HepG2 (cell line): ENCODE results near the gene ROBO2. TPM values are rescaled to one million over a fixed set of nuclear protein-coding genes. Genes with fewer than 3 reads are reported as not detected.

Experiments used
- ATAC-seq: fragments of 200-7000 bp; cut with Tn5 transposase; 3 replicates; pipeline ENCODE4 v1.9.1; 2020; ENCODE audit warnings: mild to moderate bottlenecking, moderate library complexity
- BruUV-seq: library from RNA; stranded (reverse); fragments of 400-500 nt; replicated peaks from 2 replicates; lab custom pipeline; 2021; lab: Mats Ljungman, UMichigan
- CTCF ChIA-PET: fragments of 300-600 bp; formaldehyde crosslinking; extraction: SDS; loops from one replicate; lab custom pipeline; 2021; ENCODE audit warnings: low total read pairs, inconsistent platforms, low intra/inter-chr PET ratio; lab: Yijun Ruan, JAX
- POLR2A ChIA-PET: fragments of 350-600 bp; sonication (Branson Sonifier 250); formaldehyde crosslinking; loops from one replicate; lab custom pipeline; 2020; ENCODE audit warnings: antibody characterized with exemption, inconsistent platforms; lab: Yijun Ruan, JAX
- DNase-seq: peaks from one replicate; pipeline ENCODE4 v3.0.0-alpha.2; 2015; ENCODE audit warnings: low spot score
- FAIRE-seq: peaks from 3 replicates; lab custom pipeline; 2011; peaks lifted over from hg19 to GRCh38; lab: Jason Lieb, UNC
- H2AFZ ChIP-seq: one replicate; pipeline ENCODE4 v1.6.1; 2011; ENCODE audit warnings: low read length, inconsistent platforms
- H3K27ac ChIP-seq: fragments of 300-600 bp; 3 replicates; pipeline ENCODE4 v1.8.0; 2011; ENCODE audit warnings: mixed run types, mild to moderate bottlenecking, mixed read lengths, low read length, inconsistent platforms; ENCODE audit not compliant: insufficient read depth; ENCODE audit errors: extremely low read length
- H3K27me3 ChIP-seq, 2 experiments: fragments of 200-600 bp in 1 of 2; 2 replicates in 1 of 2; 3 replicates in 1 of 2; pipeline versions ENCODE4 v1.6.0 to v1.8.0; 2011; ENCODE audit warnings: low read length in 2 of 2, mild to moderate bottlenecking in 2 of 2, moderate library complexity in 2 of 2, inconsistent platforms in 1 of 2; ENCODE audit not compliant: insufficient read depth in 2 of 2, control insufficient read depth in 1 of 2
- H3K36me3 ChIP-seq, 2 experiments: fragments of 200-600 bp in 1 of 2; replicated peaks in 1 of 2; 2 replicates in 1 of 2; 3 replicates in 1 of 2; pipeline versions ENCODE4 v1.5.1 to v1.8.0; 2011; ENCODE audit warnings: low read length in 2 of 2, inconsistent platforms in 1 of 2; ENCODE audit not compliant: insufficient read depth in 2 of 2, control insufficient read depth in 1 of 2
- H3K4me1 ChIP-seq: 2 replicates; pipeline ENCODE4 v1.5.1; 2012; ENCODE audit warnings: low read length, inconsistent platforms; ENCODE audit not compliant: insufficient read depth
- H3K4me2 ChIP-seq: 2 replicates; pipeline ENCODE4 v1.6.0; 2011; ENCODE audit warnings: low read depth, low read length, inconsistent platforms
- H3K4me3 ChIP-seq, 3 experiments: fragments of 200-600 bp in 1 of 3; sonication (generic), shearing (Covaris generic) in 1 of 3; replicated peaks in 1 of 3; 2 replicates each; pipeline ENCODE4 v1.5.1; 2011 to 2016; ENCODE audit warnings: low read length in 3 of 3, inconsistent platforms in 2 of 3, low read depth in 2 of 3, mild to moderate bottlenecking in 2 of 3, control low read depth in 1 of 3, mixed read lengths in 1 of 3; ENCODE audit not compliant: insufficient read depth in 1 of 3
- H3K79me2 ChIP-seq: one replicate; pipeline ENCODE4 v1.6.1; 2011; ENCODE audit warnings: low read length, inconsistent platforms; ENCODE audit not compliant: insufficient read depth
- H3K9ac ChIP-seq: 2 replicates; pipeline ENCODE4 v1.6.0; 2011; ENCODE audit warnings: mild to moderate bottlenecking, low read depth, low read length, inconsistent platforms; ENCODE audit not compliant: insufficient read depth
- H3K9me3 ChIP-seq: 2 replicates; pipeline ENCODE4 v1.5.1; 2012; ENCODE audit warnings: mild to moderate bottlenecking, low read length
- H4K20me1 ChIP-seq: 2 replicates; pipeline ENCODE4 v1.6.0; 2011; ENCODE audit warnings: inconsistent platforms, mild to moderate bottlenecking, low read length, moderate library complexity; ENCODE audit not compliant: insufficient read depth
- CENPX ChIP-seq: sonication (generic); formaldehyde crosslinking; IDR thresholded peaks from 2 replicates; pipeline ENCODE4 v1.9.0; 2021; ENCODE audit warnings: mild to moderate bottlenecking, missing genetic modification reagents, moderate library complexity
- DR1 ChIP-seq: sonication (generic); formaldehyde crosslinking; IDR thresholded peaks from 2 replicates; pipeline ENCODE4 v1.8.0; 2021; ENCODE audit warnings: mild to moderate bottlenecking, missing genetic modification reagents, inconsistent platforms
- HMGA1 ChIP-seq: sonication (generic); formaldehyde crosslinking; conservative IDR thresholded peaks from 2 replicates; pipeline ENCODE4 v1.4.0; 2020; ENCODE audit warnings: missing genetic modification reagents
- HOXA9 ChIP-seq: sonication (generic); formaldehyde crosslinking; IDR thresholded peaks from 2 replicates; pipeline ENCODE4 v1.8.1; 2022; ENCODE audit warnings: missing genetic modification reagents, mild to moderate bottlenecking, moderate library complexity, borderline replicate concordance
- JUND ChIP-seq: sonication (generic); formaldehyde crosslinking; IDR thresholded peaks from 2 replicates; pipeline ENCODE4 v1.8.0; 2022; ENCODE audit warnings: mild to moderate bottlenecking, missing genetic modification reagents
- MED1 ChIP-seq: sonication (generic); formaldehyde crosslinking; IDR thresholded peaks from 2 replicates; pipeline ENCODE4 v1.4.0; 2020; ENCODE audit warnings: missing genetic modification reagents
- NCOA2 ChIP-seq: sonication (generic); formaldehyde crosslinking; IDR thresholded peaks from 2 replicates; pipeline ENCODE4 v1.8.0; 2022; ENCODE audit warnings: inconsistent platforms
- SIN3B ChIP-seq: fragments of 150-350 bp; IDR thresholded peaks from 2 replicates; pipeline ENCODE4 v1.6.1; 2014; ENCODE audit warnings: low read length
- ZFP36 ChIP-seq: fragments of 150-350 bp; IDR thresholded peaks from 2 replicates; pipeline ENCODE4 v1.6.1; 2018; ENCODE audit warnings: borderline replicate concordance, low read length, low read depth; ENCODE audit not compliant: partially characterized antibody
- ZNF546 ChIP-seq: sonication (generic); formaldehyde crosslinking; conservative IDR thresholded peaks from 2 replicates; pipeline ENCODE4 v1.8.1; 2023; ENCODE audit warnings: mild to moderate bottlenecking, missing genetic modification reagents
- WGBS: methylation state at CpG from one replicate; pipeline ENCODE4 v1.1.6; 2017; ENCODE audit warnings: low lambda C conversion rate; 5-methylcytosine and 5-hydroxymethylcytosine counted together
- in situ Hi-C: cut with HindIII; loops from 2 replicates; pipeline ENCODE4 v1.10.0; 2017; ENCODE audit warnings: low pct_unique_long_range_greater_than_20kb; ENCODE audit not compliant: extremely low pct_ligation_motif_present
- intact Hi-C: fragments of 100-400 bp; cut with micrococcal nuclease; formaldehyde crosslinking; loops from one replicate; pipeline ENCODE4 v1.10.0; 2022; ENCODE audit not compliant: unreplicated experiment
- polyA plus RNA-seq, 8 experiments: library from polyadenylated mRNA; depleted of rRNA in 3 of 8; stranded (reverse) in 7 of 8; unstranded in 1 of 8; fragments of >200 nt; fragmentation: Illumina TruSeq in 4 of 8; extraction: Trizol in 4 of 8; gene quantifications; 2 replicates each; pipeline versions ENCODE4 v1.2.1 to v1.2.3, GENCODE V29; 2011 to 2016; ENCODE audit warnings: low read depth in 4 of 8, missing spikeins in 1 of 8, mixed read lengths in 1 of 8; ENCODE audit not compliant: insufficient read depth in 1 of 8
- total RNA-seq, 5 experiments: library from RNA; depleted of rRNA; stranded (reverse); fragments of >200 nt; fragmentation: Illumina TruSeq; extraction: Trizol; gene quantifications; 2 replicates each; pipeline ENCODE4 v1.2.3, GENCODE V29; 2016; ENCODE audit warnings: low read depth in 1 of 5
- TF ChIP-seq, protein P1 (sequence below): IDR thresholded peaks from 2 replicates; pipeline ENCODE4 v1.6.1; 2012; ENCODE audit warnings: low read depth, low read length, improper control_type of control experiment
- TF ChIP-seq, protein P2 (sequence below): fragments of 450-650 bp; IDR thresholded peaks from 2 replicates; pipeline ENCODE4 v1.6.1; 2017; ENCODE audit warnings: mild to moderate bottlenecking
- TF ChIP-seq, protein P3 (sequence below): IDR thresholded peaks from 2 replicates; pipeline ENCODE4 v1.6.1; 2016; ENCODE audit warnings: missing biosample characterization, missing genetic modification reagents, low read depth
- TF ChIP-seq, protein P4 (sequence below): sonication (generic); formaldehyde crosslinking; conservative IDR thresholded peaks from 2 replicates; pipeline ENCODE4 v1.4.0; 2020; ENCODE audit warnings: mild to moderate bottlenecking, missing genetic modification reagents, moderate library complexity
- TF ChIP-seq, protein P5 (sequence below), 2 experiments: fragments of 450-650 bp in 1 of 2; sonication (generic) in 1 of 2; formaldehyde crosslinking; IDR thresholded peaks; 2 replicates each; pipeline versions ENCODE4 v1.5.0 to v1.8.0; 2020 to 2022; ENCODE audit warnings: mild to moderate bottlenecking in 1 of 2, missing genetic modification reagents in 1 of 2

Gene ROBO2
- total and polyA plus RNA-seq, 2 of the 13 experiments (the other 11 are each of a cell fraction or from before 2014, with no cell fraction given), result not detected

DNA sequence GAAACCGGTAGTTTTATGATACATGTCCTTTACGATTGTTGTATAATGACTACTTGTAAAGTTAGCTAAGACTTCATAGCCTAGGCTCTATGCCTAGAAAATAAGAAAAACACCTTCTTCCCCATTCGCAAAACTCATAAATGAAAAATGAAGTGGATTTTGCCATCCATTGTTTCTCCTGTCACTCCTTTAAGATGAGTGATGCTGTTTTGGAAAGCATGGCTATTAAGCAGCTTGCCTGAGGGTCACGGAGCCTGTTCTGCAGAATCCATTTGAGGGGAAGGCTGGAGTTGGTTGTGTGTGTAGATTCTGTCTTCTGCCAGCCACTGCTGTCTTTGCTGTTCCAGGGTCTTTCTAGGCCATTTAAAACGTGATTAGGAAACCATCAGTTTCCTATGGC lies 31.5 kb downstream of the ROBO2 start:
- Histone ChIP-seq H3K9me3 (no peaks in the 10 kb centered on the region), H2AFZ (no peak overlapping the region), H4K20me1 (no peaks in the 10 kb centered on the region), H3K27ac (no peak overlapping the region), H3K36me3 (no peaks in the 10 kb centered on the region), H3K4me3 (no peak overlapping the region), H3K4me1 (no peaks in the 10 kb centered on the region), H3K27me3 (no peaks in the 10 kb centered on the region), H3K4me2 (no peak overlapping the region), H3K79me2 (no peaks in the 10 kb centered on the region), H3K9ac (no peak overlapping the region)
- ChIA-PET POLR2A (no interaction called here), CTCF (no interaction called here)
- in situ Hi-C loops, result no loop called here
- intact Hi-C loops, result no loop called here
- ATAC-seq (no peak), FAIRE-seq (no peak), DNase-seq (no peak)
- 52% methylated on average over 5 of the region's 5 CpGs for WGBS
- BruUV-seq, result no TSS peak
- TF ChIP-seq ZNF546, result no peak
- TF ChIP-seq, protein P1, sequence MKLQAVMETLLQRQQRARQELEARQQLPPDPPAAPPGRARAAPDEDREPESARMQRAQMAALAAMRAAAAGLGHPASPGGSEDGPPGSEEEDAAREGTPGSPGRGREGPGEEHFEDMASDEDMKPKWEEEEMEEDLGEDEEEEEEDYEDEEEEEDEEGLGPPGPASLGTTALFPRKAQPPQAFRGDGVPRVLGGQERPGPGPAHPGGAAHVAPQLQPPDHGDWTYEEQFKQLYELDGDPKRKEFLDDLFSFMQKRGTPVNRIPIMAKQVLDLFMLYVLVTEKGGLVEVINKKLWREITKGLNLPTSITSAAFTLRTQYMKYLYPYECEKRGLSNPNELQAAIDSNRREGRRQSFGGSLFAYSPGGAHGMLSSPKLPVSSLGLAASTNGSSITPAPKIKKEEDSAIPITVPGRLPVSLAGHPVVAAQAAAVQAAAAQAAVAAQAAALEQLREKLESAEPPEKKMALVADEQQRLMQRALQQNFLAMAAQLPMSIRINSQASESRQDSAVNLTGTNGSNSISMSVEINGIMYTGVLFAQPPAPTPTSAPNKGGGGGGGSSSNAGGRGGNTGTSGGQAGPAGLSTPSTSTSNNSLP, result no peak
- TF ChIP-seq, protein P2, sequence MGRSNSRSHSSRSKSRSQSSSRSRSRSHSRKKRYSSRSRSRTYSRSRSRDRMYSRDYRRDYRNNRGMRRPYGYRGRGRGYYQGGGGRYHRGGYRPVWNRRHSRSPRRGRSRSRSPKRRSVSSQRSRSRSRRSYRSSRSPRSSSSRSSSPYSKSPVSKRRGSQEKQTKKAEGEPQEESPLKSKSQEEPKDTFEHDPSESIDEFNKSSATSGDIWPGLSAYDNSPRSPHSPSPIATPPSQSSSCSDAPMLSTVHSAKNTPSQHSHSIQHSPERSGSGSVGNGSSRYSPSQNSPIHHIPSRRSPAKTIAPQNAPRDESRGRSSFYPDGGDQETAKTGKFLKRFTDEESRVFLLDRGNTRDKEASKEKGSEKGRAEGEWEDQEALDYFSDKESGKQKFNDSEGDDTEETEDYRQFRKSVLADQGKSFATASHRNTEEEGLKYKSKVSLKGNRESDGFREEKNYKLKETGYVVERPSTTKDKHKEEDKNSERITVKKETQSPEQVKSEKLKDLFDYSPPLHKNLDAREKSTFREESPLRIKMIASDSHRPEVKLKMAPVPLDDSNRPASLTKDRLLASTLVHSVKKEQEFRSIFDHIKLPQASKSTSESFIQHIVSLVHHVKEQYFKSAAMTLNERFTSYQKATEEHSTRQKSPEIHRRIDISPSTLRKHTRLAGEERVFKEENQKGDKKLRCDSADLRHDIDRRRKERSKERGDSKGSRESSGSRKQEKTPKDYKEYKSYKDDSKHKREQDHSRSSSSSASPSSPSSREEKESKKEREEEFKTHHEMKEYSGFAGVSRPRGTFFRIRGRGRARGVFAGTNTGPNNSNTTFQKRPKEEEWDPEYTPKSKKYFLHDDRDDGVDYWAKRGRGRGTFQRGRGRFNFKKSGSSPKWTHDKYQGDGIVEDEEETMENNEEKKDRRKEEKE, result no peak
- TF ChIP-seq SIN3B, result no peak
- no peak for TF ChIP-seq JUND (CRISPR knock-in tag)
- TF ChIP-seq, protein P3, sequence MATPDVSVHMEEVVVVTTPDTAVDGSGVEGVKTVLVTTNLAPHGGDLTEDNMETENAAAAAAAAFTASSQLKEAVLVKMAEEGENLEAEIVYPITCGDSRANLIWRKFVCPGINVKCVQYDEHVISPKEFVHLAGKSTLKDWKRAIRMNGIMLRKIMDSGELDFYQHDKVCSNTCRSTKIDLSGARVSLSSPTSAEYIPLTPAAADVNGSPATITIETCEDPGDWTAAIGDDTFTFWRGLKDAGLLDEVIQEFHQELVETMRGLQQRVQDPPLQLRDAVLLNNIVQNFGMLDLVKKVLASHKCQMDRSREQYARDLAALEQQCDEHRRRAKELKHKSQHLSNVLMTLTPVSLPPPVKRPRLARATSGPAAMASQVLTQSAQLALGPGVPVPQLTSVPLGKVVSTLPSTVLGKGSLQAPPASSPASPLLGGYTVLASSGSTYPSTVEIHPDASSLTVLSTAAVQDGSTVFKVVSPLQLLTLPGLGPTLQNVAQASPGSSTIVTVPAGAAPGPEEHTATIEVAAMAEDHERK (CRISPR knock-in tag), result no peak
- no peak for TF ChIP-seq HMGA1 (CRISPR knock-in tag)
- TF ChIP-seq, protein P4, sequence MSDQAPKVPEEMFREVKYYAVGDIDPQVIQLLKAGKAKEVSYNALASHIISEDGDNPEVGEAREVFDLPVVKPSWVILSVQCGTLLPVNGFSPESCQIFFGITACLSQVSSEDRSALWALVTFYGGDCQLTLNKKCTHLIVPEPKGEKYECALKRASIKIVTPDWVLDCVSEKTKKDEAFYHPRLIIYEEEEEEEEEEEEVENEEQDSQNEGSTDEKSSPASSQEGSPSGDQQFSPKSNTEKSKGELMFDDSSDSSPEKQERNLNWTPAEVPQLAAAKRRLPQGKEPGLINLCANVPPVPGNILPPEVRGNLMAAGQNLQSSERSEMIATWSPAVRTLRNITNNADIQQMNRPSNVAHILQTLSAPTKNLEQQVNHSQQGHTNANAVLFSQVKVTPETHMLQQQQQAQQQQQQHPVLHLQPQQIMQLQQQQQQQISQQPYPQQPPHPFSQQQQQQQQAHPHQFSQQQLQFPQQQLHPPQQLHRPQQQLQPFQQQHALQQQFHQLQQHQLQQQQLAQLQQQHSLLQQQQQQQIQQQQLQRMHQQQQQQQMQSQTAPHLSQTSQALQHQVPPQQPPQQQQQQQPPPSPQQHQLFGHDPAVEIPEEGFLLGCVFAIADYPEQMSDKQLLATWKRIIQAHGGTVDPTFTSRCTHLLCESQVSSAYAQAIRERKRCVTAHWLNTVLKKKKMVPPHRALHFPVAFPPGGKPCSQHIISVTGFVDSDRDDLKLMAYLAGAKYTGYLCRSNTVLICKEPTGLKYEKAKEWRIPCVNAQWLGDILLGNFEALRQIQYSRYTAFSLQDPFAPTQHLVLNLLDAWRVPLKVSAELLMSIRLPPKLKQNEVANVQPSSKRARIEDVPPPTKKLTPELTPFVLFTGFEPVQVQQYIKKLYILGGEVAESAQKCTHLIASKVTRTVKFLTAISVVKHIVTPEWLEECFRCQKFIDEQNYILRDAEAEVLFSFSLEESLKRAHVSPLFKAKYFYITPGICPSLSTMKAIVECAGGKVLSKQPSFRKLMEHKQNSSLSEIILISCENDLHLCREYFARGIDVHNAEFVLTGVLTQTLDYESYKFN, result no peak
- TF ChIP-seq MED1, result no peak
- TF ChIP-seq, protein P5, sequence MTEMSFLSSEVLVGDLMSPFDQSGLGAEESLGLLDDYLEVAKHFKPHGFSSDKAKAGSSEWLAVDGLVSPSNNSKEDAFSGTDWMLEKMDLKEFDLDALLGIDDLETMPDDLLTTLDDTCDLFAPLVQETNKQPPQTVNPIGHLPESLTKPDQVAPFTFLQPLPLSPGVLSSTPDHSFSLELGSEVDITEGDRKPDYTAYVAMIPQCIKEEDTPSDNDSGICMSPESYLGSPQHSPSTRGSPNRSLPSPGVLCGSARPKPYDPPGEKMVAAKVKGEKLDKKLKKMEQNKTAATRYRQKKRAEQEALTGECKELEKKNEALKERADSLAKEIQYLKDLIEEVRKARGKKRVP (CRISPR knock-in tag; IDR thresholded peaks at IDR 0.05), result no peak
- TF ChIP-seq HOXA9 (CRISPR knock-in tag), result no peak
- TF ChIP-seq CENPX (CRISPR knock-in tag), result no peak
- TF ChIP-seq ZFP36, result no peak
- no peak for TF ChIP-seq NCOA2 (CRISPR knock-in tag)
- TF ChIP-seq DR1, result no peak
